Measurements from ENCODE around the gene ROM1.
A peak's percentile ranks its signal among the peaks of the same experiment; 100 is the strongest.
"Not testable (repeated sequence)": the region's sequence is repeated elsewhere in the genome, so short reads cannot be mapped to it uniquely, and the experiment has no call there.

The ROM1 gene

DNA sequence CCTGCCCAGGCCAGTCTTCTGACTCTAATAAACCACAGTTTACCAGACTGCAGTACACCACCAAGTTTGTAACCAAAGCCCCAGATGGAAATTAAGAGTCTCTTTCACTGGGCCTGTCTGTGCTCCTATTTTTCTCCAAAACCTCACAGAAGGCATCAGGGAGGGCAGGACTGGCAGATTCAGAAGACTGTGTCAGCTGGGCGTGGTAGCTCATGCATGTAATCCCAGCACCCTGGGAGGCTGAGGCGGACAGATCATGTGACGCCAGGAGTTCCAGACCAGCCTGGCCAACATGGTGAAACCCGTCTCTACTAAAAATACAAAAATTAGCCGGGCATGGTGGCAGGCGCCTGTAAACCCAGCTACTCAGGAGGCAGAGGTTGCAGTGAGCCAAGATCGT, 27.7 kb upstream of the ROM1 start:
- not testable (repeated sequence) for DNase-seq

DNA sequence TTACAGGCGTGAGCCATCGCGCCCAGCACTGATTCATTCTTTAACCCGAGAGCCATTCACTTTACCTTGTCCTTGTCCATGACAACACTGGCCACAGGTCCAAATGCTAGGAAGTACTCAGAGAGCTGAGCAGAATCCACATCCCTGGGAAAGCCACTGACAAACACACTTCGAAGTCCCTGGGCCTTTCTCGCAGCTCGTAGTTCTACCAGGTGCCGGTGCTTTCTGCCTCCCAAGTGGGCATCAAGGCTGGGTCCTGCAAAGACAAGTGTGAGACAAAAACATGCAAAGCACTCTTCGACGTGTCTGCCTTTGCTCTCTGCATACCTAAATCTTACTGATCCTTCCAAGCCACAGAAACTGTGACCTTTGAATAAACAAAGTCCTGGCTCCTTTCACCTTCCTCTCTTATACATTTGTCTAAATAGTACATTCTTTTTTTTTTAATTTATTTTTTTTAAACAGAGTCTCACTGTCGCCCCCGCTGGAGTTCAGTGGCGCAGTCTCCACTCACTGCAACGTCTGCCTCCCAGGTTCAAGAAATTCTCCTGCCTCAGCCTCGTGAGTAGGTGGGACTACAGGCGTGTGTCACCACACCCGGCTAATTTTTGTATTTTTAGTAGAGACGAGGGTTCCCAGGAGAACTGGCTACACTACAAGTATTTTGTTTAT, 24.0 kb upstream of the ROM1 start:
- no peak for DNase-seq

DNA sequence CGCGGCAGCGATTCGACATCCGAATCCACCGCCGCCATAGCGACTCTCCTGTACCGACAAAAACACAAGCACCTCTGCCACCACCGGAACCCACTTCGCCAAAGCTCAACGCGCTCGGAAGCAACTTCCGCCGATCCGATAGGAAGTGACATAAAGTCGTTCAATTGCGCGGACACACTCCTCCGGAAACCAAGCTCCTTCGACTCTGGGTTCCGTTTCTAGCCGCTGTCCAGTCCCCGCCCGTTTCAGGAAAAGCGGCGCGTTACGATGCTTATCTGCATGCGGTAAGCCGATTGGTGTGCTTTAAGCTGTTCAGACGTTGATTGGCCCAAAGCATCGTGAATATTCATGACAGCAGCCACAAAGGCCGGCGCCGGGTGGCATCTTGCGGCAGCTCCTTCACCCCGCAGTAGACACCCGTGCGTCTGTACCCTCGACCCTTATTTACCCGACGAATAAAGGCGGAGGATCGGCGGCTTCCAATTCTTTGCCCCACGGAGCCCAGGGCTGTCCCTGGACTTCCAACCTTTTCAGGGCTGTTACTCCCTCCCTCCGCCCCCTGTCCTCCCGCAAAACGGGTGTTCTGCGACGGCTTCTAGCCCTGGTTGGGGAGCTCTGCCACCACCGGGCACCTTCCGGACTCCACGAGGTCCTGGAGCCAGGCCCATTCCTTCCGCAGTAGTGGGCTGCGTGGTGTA, 21.5 kb upstream of the ROM1 start, which contains the start of gene TUT1:
TSS of gene TUT1 (minus strand) at position 76 of the 698 bp plus-strand sequence. CDS start at position 38, 38 bp downstream.
- peak; percentile 67 to 99 (median 96) for DNase-seq

GRCh38 chr11:62592146-62592815, 20.8 kb upstream of the ROM1 start:
- DNase-seq = peak in 2 of 56 donors; percentile 40 to 56

DNA sequence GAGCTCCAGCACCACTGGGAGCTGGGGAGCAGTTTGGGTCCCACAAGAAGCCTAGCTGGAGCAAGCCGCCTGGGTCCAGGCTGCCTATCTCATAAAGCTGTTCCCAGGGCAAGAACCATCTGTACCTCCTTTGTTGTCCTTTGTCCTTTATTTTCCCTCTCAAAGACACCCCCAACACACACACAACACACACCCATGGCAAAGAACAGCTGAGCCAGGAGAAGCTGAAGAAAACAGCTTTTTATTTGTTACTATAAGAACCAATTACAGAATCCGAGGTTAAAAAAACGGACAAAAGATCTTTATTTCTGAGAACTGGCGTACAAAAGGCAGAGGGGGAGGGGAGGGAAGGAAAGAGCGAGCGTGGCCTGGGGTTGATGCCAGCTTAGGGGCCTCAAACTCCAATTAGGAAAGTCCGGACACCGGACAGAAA, 20.1 kb upstream of the ROM1 start:
- DNase-seq = peak in 34 of 56 donors; percentile 30 to 82 (median 56)

GRCh38 chr11:62593434-62594044, 19.5 kb upstream of the ROM1 start:
- DNase-seq = peak in 45 of 56 donors; percentile 9 to 83 (median 54)

DNA sequence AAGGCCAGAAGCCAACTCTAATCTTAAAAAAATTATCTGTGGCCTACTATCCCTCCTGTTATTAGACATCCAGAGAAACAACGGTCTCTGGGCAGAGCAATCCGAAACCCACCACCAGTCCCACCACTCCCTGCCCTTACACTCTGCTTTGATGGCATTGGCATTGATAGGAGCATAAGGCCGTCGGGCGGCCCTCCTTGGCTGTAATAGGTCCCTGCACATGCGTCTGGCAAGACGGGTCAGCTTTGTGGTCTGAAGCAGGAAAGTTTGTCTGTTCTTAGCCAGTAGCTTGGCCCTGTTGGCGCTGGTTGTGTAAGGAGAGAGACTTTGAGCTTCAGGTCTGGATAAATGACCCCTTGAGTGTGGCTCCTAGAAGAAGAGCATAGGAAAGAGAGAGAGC, 17.9 kb upstream of the ROM1 start:
- DNase-seq = no peak

- peak in 54 of 56 donors; percentile 40 to 96 (median 85) for DNase-seq
Measured at GRCh38 chr11:62599069-62599696, 13.9 kb upstream of the ROM1 start.

DNA sequence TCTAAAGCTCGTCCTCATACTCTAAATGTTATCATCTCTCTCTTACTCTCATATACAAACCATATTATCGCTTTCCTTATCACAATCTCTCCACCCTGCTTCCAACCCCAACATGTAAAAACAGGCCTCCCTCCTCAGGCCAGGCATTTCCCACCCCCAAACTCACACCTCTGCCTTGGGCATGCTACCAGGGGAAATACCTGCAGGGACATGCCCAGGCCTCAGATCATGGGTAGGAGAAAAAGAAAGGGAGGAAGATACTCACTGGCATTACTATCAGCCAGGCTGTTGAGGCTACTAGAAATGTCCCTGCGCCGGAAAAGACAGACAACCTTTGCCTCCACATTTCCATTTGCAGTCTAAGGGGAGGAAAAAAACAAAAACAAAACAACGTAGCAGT, 13.2 kb upstream of the ROM1 start:
- DNase-seq = no peak

DNA sequence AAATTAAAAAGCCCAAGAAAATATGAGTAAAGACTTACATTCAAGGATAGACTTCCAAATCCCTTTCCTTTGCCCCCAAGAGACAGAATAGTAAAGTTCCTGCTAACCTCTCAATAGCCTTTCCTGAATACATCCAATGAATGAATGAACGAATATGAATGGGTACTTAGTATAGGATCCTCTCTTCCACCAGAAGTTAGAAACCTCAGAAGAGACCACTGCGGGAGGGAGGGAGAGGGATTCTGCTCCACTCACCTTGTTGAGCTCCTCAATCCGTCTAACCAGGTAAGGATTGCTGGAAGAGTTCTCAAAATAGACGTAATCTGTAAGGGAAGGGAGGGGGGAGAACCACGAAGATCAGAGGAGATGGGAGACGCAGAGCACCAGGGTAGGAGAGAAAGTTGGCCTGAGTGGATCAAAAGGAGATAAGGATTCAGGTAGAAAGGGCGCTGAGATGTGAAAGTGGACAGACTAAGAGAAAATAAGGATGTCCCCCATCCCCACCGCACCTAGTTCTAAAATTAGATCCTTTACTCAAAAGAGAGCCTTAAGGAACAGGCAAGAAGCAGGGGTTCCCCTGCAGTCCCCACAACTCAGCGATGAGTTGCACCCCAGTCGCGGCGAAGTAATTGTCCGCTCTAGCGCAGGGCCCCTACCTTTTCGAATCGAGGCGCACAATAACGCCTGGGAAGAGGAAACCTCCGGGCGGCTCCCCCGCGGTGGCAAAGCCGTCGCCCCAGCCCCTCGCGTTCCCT, 12.5 kb upstream of the ROM1 start:
- DNase-seq = no peak

- DNase-seq = peak in 7 of 56 donors; percentile 32 to 67 (median 46)
Measured at GRCh38 chr11:62601122-62601371, 12.0 kb upstream of the ROM1 start.

DNA sequence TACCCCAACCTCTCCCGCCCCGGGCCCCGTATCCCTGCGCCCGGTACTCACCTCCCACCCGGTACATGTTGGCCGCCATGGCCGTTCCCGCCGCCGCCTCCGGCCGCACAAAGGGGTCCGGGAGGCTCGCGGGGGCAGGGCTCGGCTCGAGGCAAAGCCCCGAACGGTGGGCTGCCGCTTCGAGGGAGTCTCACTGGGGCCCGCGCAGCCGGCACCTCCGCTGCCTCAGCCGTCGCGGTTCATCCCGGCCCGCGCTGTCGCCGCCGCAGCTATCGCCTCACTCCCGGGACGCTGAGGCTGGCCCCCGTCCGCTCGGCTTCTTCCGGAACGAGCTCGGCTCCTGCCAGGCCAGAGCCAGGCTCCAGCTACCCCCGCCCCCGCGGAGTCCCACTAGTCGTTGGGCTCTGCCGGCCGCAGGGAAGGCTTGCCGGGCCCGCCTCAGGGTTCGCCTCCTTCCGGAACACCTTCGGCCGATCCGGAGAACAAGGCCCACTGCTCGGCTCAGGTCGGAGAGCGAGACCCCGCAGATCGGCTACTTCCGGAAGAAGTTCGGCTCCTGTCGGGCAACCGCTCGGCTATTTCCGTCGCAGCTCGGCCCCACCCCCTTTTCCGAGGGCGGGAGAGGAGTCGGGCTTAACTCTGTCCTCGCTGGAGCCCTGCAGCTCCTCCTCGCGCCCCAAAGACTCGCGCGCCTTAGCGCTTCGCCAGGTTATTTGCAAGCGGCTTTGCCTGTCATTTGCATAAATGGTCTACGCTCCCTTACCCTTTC, 11.5 kb upstream of the ROM1 start, which contains the start of gene MTA2:
TSS of gene MTA2 (minus strand) at position 494 of the 769 bp plus-strand sequence. CDS start at position 79, 415 bp downstream.
- peak; percentile 60 to 99 (median 95) for DNase-seq

DNA sequence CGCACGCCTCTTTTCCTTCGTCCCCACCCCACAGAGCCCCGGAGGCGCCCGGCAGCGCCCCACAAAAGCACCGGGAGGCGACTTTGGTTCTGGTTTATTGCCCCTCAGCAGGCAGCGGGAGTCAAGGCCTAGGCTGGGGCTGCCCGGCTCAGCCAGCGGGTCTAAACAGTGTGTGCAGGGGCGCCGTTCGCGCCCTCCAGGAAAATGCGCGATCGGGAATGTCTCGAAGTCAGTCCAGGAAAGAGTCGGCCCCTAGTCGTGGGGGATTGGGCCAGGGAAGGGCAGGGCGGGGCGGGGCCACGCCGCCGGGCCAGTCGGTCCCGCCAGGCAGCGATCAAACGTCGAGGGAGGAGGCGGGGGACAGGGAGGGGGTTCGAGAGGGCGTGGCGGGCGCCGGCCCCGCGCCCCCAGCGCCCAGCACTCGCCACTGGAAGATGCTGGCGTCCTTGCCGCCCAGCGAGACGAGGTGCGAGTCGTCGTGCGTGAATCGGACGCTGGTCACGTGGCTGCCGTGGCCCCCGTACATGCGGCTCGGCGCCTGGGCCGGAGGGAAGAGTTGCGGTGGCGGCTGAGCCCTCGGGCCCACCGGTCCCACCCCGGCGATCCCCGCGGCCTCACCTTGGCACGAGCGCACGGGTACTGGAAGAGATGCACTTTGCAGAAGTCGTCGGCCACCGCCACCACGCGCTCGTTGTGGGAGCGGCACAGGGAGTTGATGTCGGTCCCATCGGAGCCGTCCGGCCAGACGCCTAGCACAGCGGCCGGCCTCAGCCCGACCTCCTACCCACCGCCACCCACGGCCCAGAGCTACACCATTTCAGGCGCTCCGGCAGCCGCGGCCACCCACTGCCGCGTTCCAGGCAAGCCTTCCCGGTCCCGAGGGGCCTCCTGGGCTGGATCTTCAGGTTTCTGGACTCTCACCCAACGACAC, 10.7 kb upstream of the ROM1 start:
- peak in 47 of 56 donors; percentile 50 to 91 (median 75) for DNase-seq

GRCh38 chr11:62603072-62603408, 10.0 kb upstream of the ROM1 start:
- DNase-seq = no peak

- no peak for DNase-seq
Measured at GRCh38 chr11:62603776-62604299, 9.2 kb upstream of the ROM1 start.

DNA sequence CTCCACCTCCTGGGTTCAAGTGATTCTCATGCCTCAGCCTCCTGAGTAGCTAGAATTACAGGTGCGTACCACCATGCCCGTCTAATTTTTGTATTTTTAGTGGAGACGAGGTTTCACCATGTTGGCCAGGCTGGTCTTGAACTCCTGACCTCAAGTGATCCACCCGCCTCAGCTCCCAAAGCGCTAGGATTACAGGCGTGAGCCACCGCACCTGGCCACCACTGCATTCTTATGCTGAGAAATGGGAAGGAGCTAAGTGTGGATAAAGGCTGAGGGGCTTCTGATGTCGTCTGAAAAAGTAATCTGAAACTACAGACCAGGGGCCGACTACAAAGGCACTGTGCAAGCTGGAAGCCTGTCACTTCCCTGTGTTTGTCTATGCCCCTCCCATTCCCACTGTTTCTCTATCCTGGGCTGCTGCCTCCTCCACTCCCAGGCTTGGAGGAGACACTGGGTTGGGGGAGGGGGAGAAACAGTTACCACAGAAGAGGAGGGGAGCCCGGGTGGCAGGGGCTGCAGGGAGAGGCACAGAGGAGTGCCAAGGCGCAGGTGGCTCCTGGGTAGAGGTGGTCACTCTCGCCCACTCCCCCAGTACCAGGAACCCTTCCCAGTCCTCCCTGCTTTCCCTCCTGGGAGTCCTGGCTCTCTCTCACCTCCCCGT, 8.5 kb upstream of the ROM1 start:
- DNase-seq = peak in 2 of 56 donors; percentile 8

- DNase-seq = no peak
Measured at GRCh38 chr11:62605467-62605866, 7.6 kb upstream of the ROM1 start.

- DNase-seq = no peak
Measured at GRCh38 chr11:62605902-62606301, 7.2 kb upstream of the ROM1 start.
